Gastrocnemius medialis (tissue), 4 donors: ENCODE results near the gene ISM1.

Source experiments
- POLR2A ChIP-seq, 2 donors: fragments of 450-650 bp; IDR thresholded peaks; one replicate each; pipeline ENCODE4 v1.6.1; 2017; ENCODE audit warnings: antibody characterized with exemption in 2 of 2, mild to moderate bottlenecking in 2 of 2, moderate library complexity in 2 of 2
- TF ChIP-seq, protein P1 (sequence below), 5 experiments: fragments of 450-650 bp in 3 of 5; fragments of 200-600 bp in 2 of 5; sonication (generic) in 2 of 5; IDR thresholded peaks in 4 of 5; conservative IDR thresholded peaks in 1 of 5; 1 replicate in 4 of 5; 2 replicates in 1 of 5; pipeline ENCODE4 v1.5.1; 2016 to 2019; ENCODE audit warnings: antibody characterized with exemption in 5 of 5, mild to moderate bottlenecking in 3 of 5, moderate library complexity in 3 of 5

DNA sequence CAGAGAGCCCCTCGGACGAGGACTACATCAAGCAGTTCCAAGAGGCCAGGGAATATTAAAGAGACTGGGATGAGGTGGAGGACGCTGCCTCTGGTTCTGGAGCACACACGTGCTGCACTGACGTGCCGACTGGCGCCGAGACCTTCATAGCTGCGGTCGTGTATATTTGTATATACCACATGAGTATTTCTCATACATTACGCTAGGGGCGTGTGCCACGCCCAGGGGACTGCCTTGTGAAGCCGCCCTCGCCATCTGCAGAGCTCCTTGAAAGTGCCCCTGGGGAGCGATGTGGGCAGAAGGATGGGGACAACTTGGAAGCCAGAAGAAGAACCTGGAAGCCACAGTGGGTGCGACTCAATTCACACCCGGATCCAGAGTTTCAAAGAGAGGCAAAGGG lies 78.3 kb downstream of the ISM1 start:
- TF ChIP-seq, protein P1, sequence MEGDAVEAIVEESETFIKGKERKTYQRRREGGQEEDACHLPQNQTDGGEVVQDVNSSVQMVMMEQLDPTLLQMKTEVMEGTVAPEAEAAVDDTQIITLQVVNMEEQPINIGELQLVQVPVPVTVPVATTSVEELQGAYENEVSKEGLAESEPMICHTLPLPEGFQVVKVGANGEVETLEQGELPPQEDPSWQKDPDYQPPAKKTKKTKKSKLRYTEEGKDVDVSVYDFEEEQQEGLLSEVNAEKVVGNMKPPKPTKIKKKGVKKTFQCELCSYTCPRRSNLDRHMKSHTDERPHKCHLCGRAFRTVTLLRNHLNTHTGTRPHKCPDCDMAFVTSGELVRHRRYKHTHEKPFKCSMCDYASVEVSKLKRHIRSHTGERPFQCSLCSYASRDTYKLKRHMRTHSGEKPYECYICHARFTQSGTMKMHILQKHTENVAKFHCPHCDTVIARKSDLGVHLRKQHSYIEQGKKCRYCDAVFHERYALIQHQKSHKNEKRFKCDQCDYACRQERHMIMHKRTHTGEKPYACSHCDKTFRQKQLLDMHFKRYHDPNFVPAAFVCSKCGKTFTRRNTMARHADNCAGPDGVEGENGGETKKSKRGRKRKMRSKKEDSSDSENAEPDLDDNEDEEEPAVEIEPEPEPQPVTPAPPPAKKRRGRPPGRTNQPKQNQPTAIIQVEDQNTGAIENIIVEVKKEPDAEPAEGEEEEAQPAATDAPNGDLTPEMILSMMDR (IDR thresholded peaks at IDR 0.05 in 4 of 5, conservative IDR thresholded peaks at IDR 0.05 in 1 of 5), result no peak
- TF ChIP-seq POLR2A (IDR thresholded peaks at IDR 0.05), result no peak
